Activated T-helper 1 cell treated with anti-CD3 and anti-CD28 coated beads, Interleukin-12 subunit alpha, Interleukin-12 subunit beta, Interleukin-2, Interleukin-4 antibody, amounts not matched to agents 30 ng/mL and 10 ng/mL and 1 ng/mL, durations not matched to agents 14 hours and 24 hours and 36 hours (primary cell): ENCODE measurements around the gene PNLIPRP1. TPM values are rescaled to one million over a fixed set of nuclear protein-coding genes. Genes with fewer than 3 reads are reported as not detected.

Source experiments
- DNase-seq: peaks from one replicate; pipeline ENCODE4 v3.0.0; 2021; ENCODE audit warnings: low spot score
- H3K27ac Mint-ChIP-seq: one replicate; pipeline ENCODE4 v1.8.0; 2021; ENCODE audit warnings: mild to moderate bottlenecking, mixed read lengths
- H3K27me3 Mint-ChIP-seq: one replicate; pipeline ENCODE4 v1.8.0; 2022; ENCODE audit warnings: mild to moderate bottlenecking, moderate library complexity, mixed read lengths; ENCODE audit not compliant: insufficient read depth
- H3K36me3 Mint-ChIP-seq: one replicate; pipeline ENCODE4 v1.8.0; 2021; ENCODE audit warnings: low read depth, mixed read lengths
- H3K4me1 Mint-ChIP-seq: one replicate; pipeline ENCODE4 v1.8.0; 2021; ENCODE audit warnings: low read depth, mixed read lengths
- H3K4me3 Mint-ChIP-seq: one replicate; pipeline ENCODE4 v1.8.0; 2021; ENCODE audit warnings: mild to moderate bottlenecking, moderate library complexity, mixed read lengths
- H3K9me3 Mint-ChIP-seq: one replicate; pipeline ENCODE4 v1.8.0; 2021; ENCODE audit warnings: mixed read lengths
- intact Hi-C: fragments of 100-400 bp; cut with micrococcal nuclease; formaldehyde crosslinking; loops from one replicate; pipeline ENCODE4 v1.15.1; 2024
- total RNA-seq: library from RNA; stranded (reverse); gene quantifications from 2 replicates; pipeline ENCODE4 v1.2.3, GENCODE V29; 2022

The PNLIPRP1 gene
- total RNA-seq, 1 donor from 2014 or later, result not detected

GRCh38 chr10:116653885-116654284 is 63.1 kb downstream of the PNLIPRP1 start:
- intact Hi-C loops, result no loop called here
- Mint-ChIP-seq H3K4me3 (no peak overlapping the region), H3K27me3 (peaks cover 3% of the 10 kb centered on the region), H3K9me3 (no peaks in the 10 kb centered on the region), H3K36me3 (no peaks in the 10 kb centered on the region), H3K4me1 (no peaks in the 10 kb centered on the region), H3K27ac (no peak overlapping the region)
- no peak for DNase-seq

- intact Hi-C loops, result no loop called here
- H3K27me3 Mint-ChIP-seq, result peaks cover 3% of the 10 kb centered on the region
- H3K9me3 Mint-ChIP-seq, result no peaks in the 10 kb centered on the region
- no peaks in the 10 kb centered on the region for H3K4me1 Mint-ChIP-seq
- no peak for DNase-seq
- no peaks in the 10 kb centered on the region for H3K36me3 Mint-ChIP-seq
- no peak overlapping the region for H3K27ac Mint-ChIP-seq
- H3K4me3 Mint-ChIP-seq, result no peak overlapping the region
Measured at GRCh38 chr10:116654816-116655215, 64.1 kb downstream of the PNLIPRP1 start.

GRCh38 chr10:116655568-116655967 is 64.8 kb downstream of the PNLIPRP1 start:
- no peaks in the 10 kb centered on the region for H3K36me3 Mint-ChIP-seq
- no peak overlapping the region for H3K4me3 Mint-ChIP-seq
- no peak overlapping the region for H3K27ac Mint-ChIP-seq
- no peak for DNase-seq
- peaks cover 3% of the 10 kb centered on the region for H3K27me3 Mint-ChIP-seq
- H3K9me3 Mint-ChIP-seq, result no peaks in the 10 kb centered on the region
- intact Hi-C loops, result no loop called here
- H3K4me1 Mint-ChIP-seq, result no peaks in the 10 kb centered on the region

- no peak overlapping the region for H3K4me3 Mint-ChIP-seq
- no peaks in the 10 kb centered on the region for H3K9me3 Mint-ChIP-seq
- H3K4me1 Mint-ChIP-seq, result no peaks in the 10 kb centered on the region
- intact Hi-C loops, result no loop called here
- H3K27me3 Mint-ChIP-seq, result peaks cover 3% of the 10 kb centered on the region
- no peak for DNase-seq
- H3K36me3 Mint-ChIP-seq, result no peaks in the 10 kb centered on the region
- no peak overlapping the region for H3K27ac Mint-ChIP-seq
Measured at GRCh38 chr10:116656044-116656443, 65.3 kb downstream of the PNLIPRP1 start.

- H3K27me3 Mint-ChIP-seq, result no peaks in the 10 kb centered on the region
Measured at GRCh38 chr10:116657863-116658551, 67.2 kb downstream of the PNLIPRP1 start.

More at GRCh38 chr10:116657863-116658551, 67.2 kb downstream of the PNLIPRP1 start:
- DNase-seq, result no peak
- Mint-ChIP-seq H3K4me1 (no peaks in the 10 kb centered on the region), H3K27ac (no peak overlapping the region), H3K9me3 (no peaks in the 10 kb centered on the region), H3K4me3 (no peak overlapping the region), H3K36me3 (no peaks in the 10 kb centered on the region)
- intact Hi-C loops, result no loop called here

Other genes with a start within 250 kb of the PNLIPRP1 start
- gene PNLIPRP3, start 163.1 kb upstream of the PNLIPRP1 start, total RNA-seq, result not detected in 2 replicates
- gene PNLIP, start 45.0 kb upstream of the PNLIPRP1 start, total RNA-seq, result not detected in 2 replicates
- not detected in 2 replicates for gene PNLIPRP2, start 30.0 kb downstream of the PNLIPRP1 start, total RNA-seq
- gene HSPA12A, start 151.6 kb downstream of the PNLIPRP1 start, total RNA-seq, result 0.05 TPM in 1 of 2 replicates, not detected in the other